ENCODE results near the gene ZNF829. TPM values are rescaled to one million over a fixed set of nuclear protein-coding genes. Genes with fewer than 3 reads are reported as not detected.

ZNF829 gene
- total RNA-seq, 4 donors from 2014 or later, result 4.3 to 8.7 (median 6.1) TPM

GRCh38 chr19:36894849-36895383, 21.2 kb downstream of the ZNF829 start:
- no peak for TF ChIP-seq POLR2A (IDR thresholded peaks at IDR 0.05)
- TF ChIP-seq CTCF (IDR thresholded peaks at IDR 0.05), result no peak
- Histone ChIP-seq H3K4me1 (no peaks in the 10 kb centered on the region), H3K27me3 (no peaks in the 10 kb centered on the region), H3K4me3 (replicated peaks in 1 of 3) (no peak overlapping the region), H3K27ac (no peak overlapping the region), H3K36me3 (peaks cover 69 to 75% of the 10 kb centered on the region in 2 donors), H3K9me3 (peaks cover 10% of the 10 kb centered on the region)
- intact Hi-C loops (cut with DNase I), result no loop called here
- 96 to 98% methylated on average over 2 of the region's 2 CpGs for WGBS, 2 donors
- DNase-seq, result no peak

- Histone ChIP-seq H3K27ac (no peak overlapping the region), H3K36me3 (peaks cover 58 to 61% of the 10 kb centered on the region in 2 donors), H3K4me1 (no peaks in the 10 kb centered on the region), H3K4me3 (replicated peaks in 1 of 3) (no peak overlapping the region), H3K27me3 (no peaks in the 10 kb centered on the region), H3K9me3 (peaks cover 18% of the 10 kb centered on the region)
- intact Hi-C loops (cut with DNase I), result no loop called here
- DNase-seq, result no peak
- 97 to 99% methylated on average over 3 of the region's 3 CpGs for WGBS, 2 donors
- TF ChIP-seq CTCF (IDR thresholded peaks at IDR 0.05), result no peak
- TF ChIP-seq POLR2A (IDR thresholded peaks at IDR 0.05), result no peak
Observed at GRCh38 chr19:36891768-36892357, 24.2 kb downstream of the ZNF829 start.

- intact Hi-C loops (cut with DNase I), result loop anchor here (5.0 to 10.0 kb wide), 2 partner anchors 258 to 325 kb away; no protein-coding TSS in a partner anchor
- H3K36me3 ChIP-seq, result peaks cover 29 to 42% of the 10 kb centered on the region in 2 donors
Observed at GRCh38 chr19:36876993-36877938, 38.8 kb downstream of the ZNF829 start.

GRCh38 chr19:36851898-36852297, 64.2 kb downstream of the ZNF829 start:
- WGBS, 2 donors, result 97 to 100% methylated on average over 3 of the region's 3 CpGs
- Histone ChIP-seq H3K9me3 (no peaks in the 10 kb centered on the region), H3K4me3 (replicated peaks in 1 of 3) (no peak overlapping the region), H3K4me1 (peaks cover 4 to 16% of the 10 kb centered on the region in 2 donors), H3K27me3 (no peaks in the 10 kb centered on the region), H3K27ac (no peak overlapping the region), H3K36me3 (peaks cover 4 to 12% of the 10 kb centered on the region in 2 donors)
- TF ChIP-seq POLR2A (IDR thresholded peaks at IDR 0.05), result no peak
- TF ChIP-seq CTCF (IDR thresholded peaks at IDR 0.05), result no peak
- intact Hi-C loops (cut with DNase I), result no loop called here
- DNase-seq, result no peak

More at GRCh38 chr19:36876993-36877938, 38.8 kb downstream of the ZNF829 start:
- WGBS, 2 donors, result 94 to 95% methylated on average over 10 of the region's 10 CpGs
- Histone ChIP-seq H3K27ac (no peak overlapping the region), H3K4me3 (replicated peaks in 1 of 3) (no peak overlapping the region), H3K27me3 (no peaks in the 10 kb centered on the region), H3K9me3 (peaks cover 16% of the 10 kb centered on the region), H3K4me1 (no peaks in the 10 kb centered on the region)
- DNase-seq, result no peak
- TF ChIP-seq POLR2A (IDR thresholded peaks at IDR 0.05), result no peak
- TF ChIP-seq CTCF (IDR thresholded peaks at IDR 0.05), result no peak

Data from thyroid gland (tissue), 4 donors.